Spleen (tissue), 11 donors: ENCODE measurements around the gene DOCK1. TPM values are rescaled to one million over a fixed set of nuclear protein-coding genes. Genes with fewer than 3 reads are reported as not detected.

Experiments used
- DNase-seq: peaks from one replicate; pipeline ENCODE4 v3.0.0-alpha.2; 2020
- H3K27ac ChIP-seq, 8 donors: fragments of 200-600 bp; sonication (generic) in 7 of 8; 1 replicate in 4 of 8; 2 replicates in 4 of 8; pipeline versions ENCODE4 v1.5.0 to v1.8.0; 2016 to 2021; ENCODE audit warnings: inconsistent platforms in 4 of 8, mild to moderate bottlenecking in 4 of 8, moderate library complexity in 1 of 8
- H3K27me3 ChIP-seq, 7 donors: fragments of 200-600 bp; sonication (generic) in 6 of 7; replicated peaks in 1 of 7; 1 replicate in 4 of 7; 2 replicates in 3 of 7; pipeline versions ENCODE4 v1.5.0 to v1.8.0; 2016 to 2021; ENCODE audit warnings: inconsistent platforms in 3 of 7, mild to moderate bottlenecking in 1 of 7
- H3K36me3 ChIP-seq, 6 donors: fragments of 200-600 bp; sonication (generic) in 5 of 6; 1 replicate in 4 of 6; 2 replicates in 2 of 6; pipeline versions ENCODE4 v1.5.0 to v1.8.0; 2016 to 2021; ENCODE audit warnings: inconsistent platforms in 2 of 6
- H3K4me1 ChIP-seq, 6 donors: fragments of 200-600 bp; sonication (generic) in 5 of 6; 1 replicate in 3 of 6; 2 replicates in 3 of 6; pipeline versions ENCODE4 v1.5.0 to v1.8.0; 2016 to 2021; ENCODE audit warnings: inconsistent platforms in 3 of 6
- H3K4me3 ChIP-seq, 8 donors: fragments of 200-600 bp; sonication (generic) in 7 of 8; 1 replicate in 4 of 8; 2 replicates in 4 of 8; pipeline versions ENCODE4 v1.5.0 to v1.8.0; 2016 to 2021; ENCODE audit warnings: inconsistent platforms in 4 of 8, mild to moderate bottlenecking in 4 of 8, moderate library complexity in 2 of 8
- H3K9me3 ChIP-seq, 8 donors: fragments of 200-600 bp; sonication (generic) in 7 of 8; 1 replicate in 4 of 8; 2 replicates in 4 of 8; pipeline versions ENCODE4 v1.5.0 to v1.8.0; 2016 to 2021; ENCODE audit warnings: inconsistent platforms in 4 of 8
- CTCF ChIP-seq, 11 experiments: fragments of 200-600 bp in 7 of 11; fragments of 450-650 bp in 4 of 11; sonication (generic) in 4 of 11; IDR thresholded peaks in 8 of 11; conservative IDR thresholded peaks in 3 of 11; 1 replicate in 7 of 11; 2 replicates in 4 of 11; pipeline versions ENCODE4 v1.4.0 to v1.8.0; 2016 to 2021; ENCODE audit warnings: antibody characterized with exemption in 11 of 11, inconsistent platforms in 4 of 11, mild to moderate bottlenecking in 1 of 11
- POLR2A ChIP-seq, 3 donors: fragments of 450-650 bp; IDR thresholded peaks; one replicate each; pipeline ENCODE4 v1.5.1; 2017; ENCODE audit warnings: antibody characterized with exemption in 3 of 3, mild to moderate bottlenecking in 1 of 3
- POLR2AphosphoS5 ChIP-seq, 3 donors: sonication (generic); formaldehyde crosslinking; IDR thresholded peaks; one replicate each; pipeline ENCODE4 v1.5.1; 2017; ENCODE audit warnings: antibody characterized with exemption in 3 of 3
- WGBS, 5 donors: extraction: QIAGEN DNeasy Blood & Tissue Kit in 3 of 5; methylation state at CpG; one replicate each; pipeline versions ENCODE4 v1.1.5 to v1.1.7; 2013 to 2018; 5-methylcytosine and 5-hydroxymethylcytosine counted together
- intact Hi-C: fragments of 100-400 bp; cut with DNase I; formaldehyde crosslinking; loops from one replicate; pipeline ENCODE4 v1.15.0; 2023; ENCODE audit warnings: low total_unique reads
- polyA plus RNA-seq, 3 donors: library from polyadenylated mRNA; stranded (reverse); fragments of 200-250 nt; gene quantifications; one replicate each; pipeline ENCODE4 v1.2.1, GENCODE V29; 2013
- total RNA-seq, 7 donors: library from RNA; depleted of rRNA in 3 of 7; stranded (reverse); fragments of >200 nt in 3 of 7; fragmentation: NEBNext Ultra II Directional in 4 of 7; extraction: Animal tissue kit (Norgen Biotek cat#: 25700) in 4 of 7; gene quantifications; one replicate each; pipeline versions ENCODE4 v1.1.0 to v1.2.1, GENCODE V29; 2016 to 2021
- donor health status: healthy with polysubstance abuse.
- donor health status: DM: no; HTN: no; CAD: no; lungs with moderate emphysema.
- donor health status: DM: no; HTN: no; CAD: no.
- donor health status: Bipolar disorder and iron deficiency.
- donor health status: healthy.
- donor health status: DM: no; HTN: no; CAD: no.
- donor health status: DM: yes; HTN: yes; CAD: no.

DOCK1 gene
- total and polyA plus RNA-seq, 10 donors, result 2.2 to 40.5 (median 25.1) TPM

- H3K27me3 ChIP-seq, result no peaks in the 10 kb centered on the region
- intact Hi-C loops, result no loop called here
- H3K4me1 ChIP-seq, result no peaks in the 10 kb centered on the region
- WGBS, 5 donors, result 87 to 95% (median 91%) methylated on average over 12 of the region's 12 CpGs
- TF ChIP-seq CTCF (IDR thresholded peaks at IDR 0.05 in 8 of 11, conservative IDR thresholded peaks at IDR 0.05 in 3 of 11), result no peak
- no peak for TF ChIP-seq POLR2AphosphoS5 (IDR thresholded peaks at IDR 0.05)
- TF ChIP-seq POLR2A (IDR thresholded peaks at IDR 0.05), result no peak
- H3K36me3 ChIP-seq, result peaks cover 0 to 26% (median 0%) of the 10 kb centered on the region in 6 donors
- H3K4me3 ChIP-seq, result no peak overlapping the region
- no peak overlapping the region for H3K27ac ChIP-seq
- DNase-seq, result peak; percentile 33
- no peaks in the 10 kb centered on the region for H3K9me3 ChIP-seq
Observed at GRCh38 chr10:127417686-127418401, 512.6 kb downstream of the DOCK1 start.

GRCh38 chr10:127418536-127419168 lies 513.4 kb downstream of the DOCK1 start:
- H3K27ac ChIP-seq, result no peak overlapping the region
- 71 to 90% (median 78%) methylated on average over 9 to 13 of the region's 13 CpGs for WGBS, 5 donors
- intact Hi-C loops, result no loop called here
- peaks cover 0 to 32% (median 0%) of the 10 kb centered on the region in 6 donors for H3K36me3 ChIP-seq
- DNase-seq, result peak; percentile 74
- no peak overlapping the region for H3K4me3 ChIP-seq
- H3K4me1 ChIP-seq, result no peaks in the 10 kb centered on the region
- no peaks in the 10 kb centered on the region for H3K27me3 ChIP-seq
- no peaks in the 10 kb centered on the region for H3K9me3 ChIP-seq
- TF ChIP-seq POLR2AphosphoS5 (IDR thresholded peaks at IDR 0.05) (peak in 1 of 3 donors; percentile 13), CTCF (IDR thresholded peaks at IDR 0.05 in 8 of 11, conservative IDR thresholded peaks at IDR 0.05 in 3 of 11) (no peak)

DNA sequence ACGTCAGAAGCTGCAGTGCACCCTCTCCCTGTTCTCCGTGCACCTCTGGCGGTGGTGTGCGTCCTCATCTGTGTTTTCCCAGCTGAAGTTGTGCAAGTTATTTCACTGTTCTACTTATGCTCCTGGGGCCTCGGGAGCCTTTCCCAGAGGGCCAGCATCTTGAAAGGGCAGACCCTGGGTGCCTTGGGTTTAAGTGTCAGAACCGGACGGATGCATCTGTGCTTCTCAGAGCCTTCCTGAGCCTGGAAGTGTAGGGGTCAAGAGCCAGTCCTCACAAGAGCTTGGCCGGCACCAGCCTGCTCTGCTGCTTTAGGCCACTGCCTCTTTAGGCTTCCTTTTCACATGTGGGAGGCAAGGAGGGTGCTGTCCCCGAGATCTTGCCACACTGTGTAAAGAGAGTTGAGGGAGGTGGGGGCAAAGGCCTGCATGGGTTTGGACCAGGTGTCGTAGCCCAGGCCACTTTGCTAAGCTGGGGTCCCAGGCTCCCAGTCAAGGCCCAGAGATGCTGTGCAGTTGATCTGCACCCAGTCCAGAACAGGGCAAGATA lies 515.0 kb downstream of the DOCK1 start:
- Histone ChIP-seq H3K27ac (no peak overlapping the region), H3K4me1 (no peaks in the 10 kb centered on the region), H3K9me3 (no peaks in the 10 kb centered on the region), H3K4me3 (no peak overlapping the region), H3K36me3 (peaks cover 0 to 38% (median 0%) of the 10 kb centered on the region in 6 donors), H3K27me3 (no peaks in the 10 kb centered on the region)
- peak; percentile 59 for DNase-seq
- 87 to 94% (median 92%) methylated on average over 8 to 10 of the region's 10 CpGs for WGBS, 5 donors
- TF ChIP-seq CTCF (IDR thresholded peaks at IDR 0.05 in 8 of 11, conservative IDR thresholded peaks at IDR 0.05 in 3 of 11) (no peak), POLR2AphosphoS5 (IDR thresholded peaks at IDR 0.05) (no peak)
- intact Hi-C loops, result no loop called here
